ENCODE results near the gene FBXL2.
"Not testable (repeated sequence)": the region's sequence is repeated elsewhere in the genome, so short reads cannot be mapped to it uniquely, and the experiment has no call there.

FBXL2 gene

GRCh38 chr3:33426630-33427317 is 149.5 kb downstream of the FBXL2 start:
- no peak for TF ChIP-seq CTCF (IDR thresholded peaks at IDR 0.05; ENCODE audit: borderline replicate concordance, insufficient read depth, low read depth, low read length)

GRCh38 chr3:33428734-33429133 is 151.5 kb downstream of the FBXL2 start:
- TF ChIP-seq CTCF (IDR thresholded peaks at IDR 0.05; ENCODE audit: borderline replicate concordance, insufficient read depth, low read depth, low read length), result no peak

More at GRCh38 chr3:33426630-33427317, 149.5 kb downstream of the FBXL2 start:
- H3K4me3 ChIP-seq (ENCODE audit: low read depth, low read length), result no peak overlapping the region

GRCh38 chr3:33429306-33429705 is 152.1 kb downstream of the FBXL2 start:
- H3K4me3 ChIP-seq (ENCODE audit: low read depth, low read length), result not testable (repeated sequence)

More at GRCh38 chr3:33428734-33429133, 151.5 kb downstream of the FBXL2 start:
- no peak overlapping the region for H3K4me3 ChIP-seq (ENCODE audit: low read depth, low read length)

- H3K4me3 ChIP-seq (ENCODE audit: low read depth, low read length), result no peak overlapping the region
These were observed 152.8 kb downstream of the FBXL2 start for GRCh38 chr3:33430061-33430460.

GRCh38 chr3:33430571-33430970 is 153.3 kb downstream of the FBXL2 start:
- no peak overlapping the region for H3K4me3 ChIP-seq (ENCODE audit: low read depth, low read length)
- TF ChIP-seq CTCF (IDR thresholded peaks at IDR 0.05; ENCODE audit: borderline replicate concordance, insufficient read depth, low read depth, low read length), result no peak

More at GRCh38 chr3:33430061-33430460, 152.8 kb downstream of the FBXL2 start:
- TF ChIP-seq CTCF (IDR thresholded peaks at IDR 0.05; ENCODE audit: borderline replicate concordance, insufficient read depth, low read depth, low read length), result no peak

- no peak overlapping the region for H3K4me3 ChIP-seq (ENCODE audit: low read depth, low read length)
- no peak for TF ChIP-seq CTCF (IDR thresholded peaks at IDR 0.05; ENCODE audit: borderline replicate concordance, insufficient read depth, low read depth, low read length)
These were observed 156.6 kb downstream of the FBXL2 start for GRCh38 chr3:33433843-33434242.

All from GM12875 (cell line).